DOHH2 (cell line): Measurements from ENCODE around the gene TMPRSS9.

ENCODE experiments used
- EZH2phosphoT487 ChIP-seq: fragments of 200-600 bp; sonication (generic); IDR thresholded peaks from 2 replicates; pipeline ENCODE4 v1.6.1; 2017; ENCODE audit warnings: borderline replicate concordance, mild to moderate bottlenecking, antibody characterized with exemption, low read length, moderate library complexity, mixed read lengths
- TF ChIP-seq, protein P1 (sequence below): fragments of 200-600 bp; sonication (generic); IDR thresholded peaks from one replicate; pipeline ENCODE4 v1.5.1; 2014; ENCODE audit warnings: antibody characterized with exemption, mild to moderate bottlenecking, low read depth, low read length; ENCODE audit not compliant: poor library complexity, severe bottlenecking

- TF ChIP-seq, protein P1, sequence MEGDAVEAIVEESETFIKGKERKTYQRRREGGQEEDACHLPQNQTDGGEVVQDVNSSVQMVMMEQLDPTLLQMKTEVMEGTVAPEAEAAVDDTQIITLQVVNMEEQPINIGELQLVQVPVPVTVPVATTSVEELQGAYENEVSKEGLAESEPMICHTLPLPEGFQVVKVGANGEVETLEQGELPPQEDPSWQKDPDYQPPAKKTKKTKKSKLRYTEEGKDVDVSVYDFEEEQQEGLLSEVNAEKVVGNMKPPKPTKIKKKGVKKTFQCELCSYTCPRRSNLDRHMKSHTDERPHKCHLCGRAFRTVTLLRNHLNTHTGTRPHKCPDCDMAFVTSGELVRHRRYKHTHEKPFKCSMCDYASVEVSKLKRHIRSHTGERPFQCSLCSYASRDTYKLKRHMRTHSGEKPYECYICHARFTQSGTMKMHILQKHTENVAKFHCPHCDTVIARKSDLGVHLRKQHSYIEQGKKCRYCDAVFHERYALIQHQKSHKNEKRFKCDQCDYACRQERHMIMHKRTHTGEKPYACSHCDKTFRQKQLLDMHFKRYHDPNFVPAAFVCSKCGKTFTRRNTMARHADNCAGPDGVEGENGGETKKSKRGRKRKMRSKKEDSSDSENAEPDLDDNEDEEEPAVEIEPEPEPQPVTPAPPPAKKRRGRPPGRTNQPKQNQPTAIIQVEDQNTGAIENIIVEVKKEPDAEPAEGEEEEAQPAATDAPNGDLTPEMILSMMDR: no peak
- no peak for TF ChIP-seq EZH2phosphoT487
Observed at GRCh38 chr19:2415281-2415972, 55.4 kb downstream of the TMPRSS9 start.
